Psoas muscle (tissue), 8 donors: ENCODE data around the gene MTFR1L. TPM values are rescaled to one million over a fixed set of nuclear protein-coding genes. Genes with fewer than 3 reads are reported as not detected.

Experiments used
- ATAC-seq, 4 donors: fragments of 200-7000 bp; cut with Tn5 transposase; one replicate each; pipeline ENCODE4 v1.9.1; 2020; ENCODE audit warnings: moderate library complexity in 3 of 4, mild to moderate bottlenecking in 2 of 4
- DNase-seq, 2 donors: peaks; one replicate each; pipeline ENCODE4 v3.0.0-alpha.2; 2020
- H3K27ac ChIP-seq: fragments of 200-600 bp; one replicate; pipeline ENCODE4 v1.8.0; 2022
- H3K27me3 ChIP-seq, 3 donors: fragments of 200-600 bp in 1 of 3; one replicate each; pipeline versions ENCODE4 v1.6.1 to v1.8.0; 2013 to 2022; ENCODE audit warnings: low read length in 2 of 3, mild to moderate bottlenecking in 2 of 3, moderate library complexity in 1 of 3; ENCODE audit not compliant: insufficient read depth in 3 of 3
- H3K36me3 ChIP-seq, 2 donors: fragments of 200-600 bp in 1 of 2; one replicate each; pipeline versions ENCODE4 v1.6.1 to v1.8.0; 2013 to 2022; ENCODE audit warnings: low read depth in 1 of 2, mild to moderate bottlenecking in 1 of 2, moderate library complexity in 1 of 2; ENCODE audit not compliant: insufficient read depth in 1 of 2
- H3K4me1 ChIP-seq: fragments of 200-600 bp; one replicate; pipeline ENCODE4 v1.8.0; 2022
- H3K4me3 ChIP-seq: fragments of 200-600 bp; one replicate; pipeline ENCODE4 v1.8.0; 2022; ENCODE audit warnings: mild to moderate bottlenecking
- H3K9me3 ChIP-seq: fragments of 200-600 bp; one replicate; pipeline ENCODE4 v1.8.0; 2022
- WGBS, 3 donors: extraction: QIAGEN DNeasy Blood & Tissue Kit; methylation state at CpG; one replicate each; pipeline versions ENCODE4 v1.1.6 to v1.1.7; 2013; 5-methylcytosine and 5-hydroxymethylcytosine counted together
- intact Hi-C, 2 donors: fragments of 100-400 bp; cut with DNase I; formaldehyde crosslinking; loops; one replicate each; pipeline versions ENCODE4 v1.11.0 to v1.14.2; 2022
- polyA plus RNA-seq, 3 donors: library from polyadenylated mRNA; stranded (reverse); fragments of 200-250 nt; gene quantifications; one replicate each; pipeline ENCODE4 v1.2.3, GENCODE V29; 2013
- total RNA-seq, 4 donors: library from RNA; stranded (reverse); fragmentation: NEBNext Ultra II Directional in 2 of 4; extraction: Animal tissue kit (Norgen Biotek cat#: 25700) in 2 of 4; gene quantifications; one replicate each; pipeline versions ENCODE4 v1.2.1 to v1.2.4, GENCODE V29; 2021 to 2023
- TF ChIP-seq, protein P1 (sequence below): fragments of 200-600 bp; IDR thresholded peaks from one replicate; pipeline ENCODE4 v1.8.0; 2022; ENCODE audit warnings: antibody characterized with exemption
- donor health status: healthy with polysubstance abuse.
- donor health status: DM: no; HTN: no; CAD: no; lungs with moderate emphysema.
- donor health status: Bipolar disorder and iron deficiency.
- donor health status: healthy.
- donor health status: DM: yes; HTN: yes; CAD: no.
- donor health status: DM: no; HTN: no; CAD: no.
- donor health status: DM: no; HTN: no; CAD: no.
- donor health status: DM: yes; HTN: yes; CAD: no.

Gene MTFR1L
- total and polyA plus RNA-seq, 7 donors: 85.2 to 135 (median 99.2) TPM

DNA sequence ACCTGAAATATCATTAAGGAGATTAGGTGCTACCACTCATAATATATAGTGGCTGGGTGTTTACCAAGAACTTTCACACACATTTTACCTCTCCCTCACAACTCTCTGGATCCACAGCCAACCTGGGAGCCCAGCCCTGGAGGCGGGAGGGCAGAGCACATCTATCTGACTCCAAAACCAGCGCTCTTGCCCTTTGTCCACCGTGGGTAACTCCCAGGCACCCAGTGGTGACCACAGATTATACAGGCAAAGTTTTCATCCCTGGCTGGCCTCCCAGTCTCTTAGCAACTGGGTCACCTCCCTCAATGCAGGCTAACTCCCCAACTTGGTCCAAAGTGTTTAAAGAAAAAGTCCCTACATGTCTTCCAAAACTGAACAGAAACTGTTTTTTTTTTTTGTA lies 53.4 kb downstream of the MTFR1L start:
- no peak overlapping the region for H3K4me3 ChIP-seq
- ATAC-seq (no peak), DNase-seq (peak in 1 of 2 donors; percentile 36)
- TF ChIP-seq, protein P1, sequence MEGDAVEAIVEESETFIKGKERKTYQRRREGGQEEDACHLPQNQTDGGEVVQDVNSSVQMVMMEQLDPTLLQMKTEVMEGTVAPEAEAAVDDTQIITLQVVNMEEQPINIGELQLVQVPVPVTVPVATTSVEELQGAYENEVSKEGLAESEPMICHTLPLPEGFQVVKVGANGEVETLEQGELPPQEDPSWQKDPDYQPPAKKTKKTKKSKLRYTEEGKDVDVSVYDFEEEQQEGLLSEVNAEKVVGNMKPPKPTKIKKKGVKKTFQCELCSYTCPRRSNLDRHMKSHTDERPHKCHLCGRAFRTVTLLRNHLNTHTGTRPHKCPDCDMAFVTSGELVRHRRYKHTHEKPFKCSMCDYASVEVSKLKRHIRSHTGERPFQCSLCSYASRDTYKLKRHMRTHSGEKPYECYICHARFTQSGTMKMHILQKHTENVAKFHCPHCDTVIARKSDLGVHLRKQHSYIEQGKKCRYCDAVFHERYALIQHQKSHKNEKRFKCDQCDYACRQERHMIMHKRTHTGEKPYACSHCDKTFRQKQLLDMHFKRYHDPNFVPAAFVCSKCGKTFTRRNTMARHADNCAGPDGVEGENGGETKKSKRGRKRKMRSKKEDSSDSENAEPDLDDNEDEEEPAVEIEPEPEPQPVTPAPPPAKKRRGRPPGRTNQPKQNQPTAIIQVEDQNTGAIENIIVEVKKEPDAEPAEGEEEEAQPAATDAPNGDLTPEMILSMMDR: no peak
- peaks cover 17% of the 10 kb centered on the region for H3K4me1 ChIP-seq
- no peaks in the 10 kb centered on the region for H3K36me3 ChIP-seq
- no peaks in the 10 kb centered on the region for H3K9me3 ChIP-seq
- 70 to 79% (median 74%) methylated on average over 3 of the region's 3 CpGs for WGBS, 3 donors
- H3K27me3 ChIP-seq: no peaks in the 10 kb centered on the region
- intact Hi-C loops: no loop called here
- H3K27ac ChIP-seq: no peak overlapping the region

DNA sequence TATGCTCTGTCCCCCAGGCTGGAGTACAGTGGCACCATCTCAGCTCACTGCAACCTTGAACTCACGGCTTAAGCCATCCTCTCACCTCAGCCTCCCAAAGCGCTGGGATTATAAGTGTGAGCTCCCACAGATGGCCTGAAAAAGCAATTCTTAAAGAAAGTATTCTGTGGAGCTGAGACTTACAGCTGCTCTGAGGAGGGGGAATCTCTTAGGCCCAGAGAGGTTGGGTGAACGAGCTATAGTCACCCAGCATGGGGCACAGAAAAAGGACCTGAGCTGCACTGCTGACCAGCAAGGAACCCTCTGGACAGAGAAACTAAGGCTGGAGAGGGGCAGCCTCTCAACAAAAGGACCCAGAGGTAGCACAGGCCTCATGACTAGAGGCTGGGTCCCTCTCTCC lies 54.5 kb downstream of the MTFR1L start:
- H3K4me3 ChIP-seq: peak overlapping the region; percentile 78
- no peaks in the 10 kb centered on the region for H3K36me3 ChIP-seq
- TF ChIP-seq, protein P1: no peak
- no peaks in the 10 kb centered on the region for H3K9me3 ChIP-seq
- intact Hi-C loops: no loop called here
- 96 to 99% (median 97%) methylated on average over 3 of the region's 3 CpGs for WGBS, 3 donors
- H3K27ac ChIP-seq: no peak overlapping the region
- no peaks in the 10 kb centered on the region for H3K27me3 ChIP-seq
- ATAC-seq (no peak), DNase-seq (no peak)
- peaks cover 17% of the 10 kb centered on the region for H3K4me1 ChIP-seq

DNA sequence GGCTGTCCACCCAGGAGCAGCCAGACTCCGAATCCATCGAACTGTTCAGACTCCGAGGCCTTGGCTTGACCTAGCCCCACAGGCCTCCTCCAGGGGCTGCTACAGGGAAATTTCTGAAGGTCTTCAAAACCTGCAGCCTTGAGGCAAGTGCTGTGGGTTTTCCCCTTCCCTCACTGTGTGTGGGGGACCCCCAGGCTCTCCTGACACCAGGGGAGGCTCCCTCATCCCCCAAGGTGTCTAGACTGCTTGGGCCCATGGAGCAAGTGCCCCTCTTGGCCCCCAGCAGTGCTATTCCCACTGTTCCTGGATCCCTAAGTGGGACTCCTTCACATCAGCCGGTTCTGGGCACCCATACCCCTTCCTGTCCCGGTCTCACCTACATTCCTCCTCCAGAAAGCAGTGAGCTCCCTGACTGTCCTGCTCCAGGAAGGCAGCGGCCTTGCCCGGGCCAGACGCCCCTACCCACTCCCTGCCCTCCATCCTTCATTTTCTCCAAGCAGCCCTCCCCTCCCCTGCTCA lies 54.9 kb downstream of the MTFR1L start:
- Histone ChIP-seq H3K9me3 (no peaks in the 10 kb centered on the region), H3K36me3 (no peaks in the 10 kb centered on the region), H3K27me3 (no peaks in the 10 kb centered on the region), H3K4me3 (peak overlapping the region; percentile 78), H3K4me1 (peaks cover 17% of the 10 kb centered on the region), H3K27ac (peak overlapping the region; percentile 67)
- 46 to 65% (median 51%) methylated on average over 8 of the region's 8 CpGs for WGBS, 3 donors
- TF ChIP-seq, protein P1: no peak
- intact Hi-C loops: no loop called here
- ATAC-seq (peak in 1 of 4 donors; percentile 21), DNase-seq (peak in 1 of 2 donors; percentile 45)

DNA sequence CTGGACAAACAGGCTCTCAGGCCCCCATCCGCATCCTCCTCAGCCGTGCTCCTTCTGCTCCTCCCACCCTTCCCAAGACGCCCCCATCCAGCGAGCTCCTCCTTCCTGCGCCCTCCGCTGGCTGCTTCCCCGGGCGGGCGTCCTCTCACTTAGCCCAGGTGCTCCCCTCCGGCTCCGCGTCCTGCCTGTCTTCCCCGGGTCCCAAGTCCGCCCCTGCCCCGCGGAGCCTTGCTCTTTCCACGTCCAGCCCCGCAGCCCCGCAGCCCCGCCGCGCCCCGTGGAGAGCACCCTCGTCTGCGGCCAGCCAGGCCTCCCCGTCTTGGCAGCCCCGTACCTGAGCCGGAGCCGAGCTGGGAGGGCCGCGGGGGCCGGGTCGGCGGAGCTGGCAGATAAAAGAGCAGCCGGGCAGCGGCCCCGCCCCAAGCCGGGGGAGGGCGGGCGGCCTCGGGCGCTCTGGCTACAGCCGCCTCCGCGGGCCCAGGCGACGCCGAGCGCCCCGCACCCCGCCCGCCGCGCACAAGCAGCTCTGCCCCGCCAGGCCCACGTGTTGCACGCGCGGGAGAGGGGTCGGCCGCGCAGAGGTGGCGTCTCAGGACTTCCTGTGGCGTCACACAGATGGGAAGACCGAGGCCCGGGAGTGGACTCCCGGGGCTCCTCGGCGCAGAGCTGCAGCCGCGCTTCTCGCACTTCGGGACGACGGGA lies 55.6 kb downstream of the MTFR1L start, which contains the start of gene PAQR7:
Gene PAQR7 (minus strand): TSS at position 555 of the 702 bp plus-strand sequence. CDS start 11,869 bp downstream, outside the sequence.
- Histone ChIP-seq H3K4me3 (peak within 1 kb of the TSS; percentile 78), H3K27ac (peak within 1 kb of the TSS; percentile 67), H3K36me3 (no peaks in the 10 kb centered on the region), H3K9me3 (no peaks in the 10 kb centered on the region), H3K4me1 (peaks cover 17% of the 10 kb centered on the region), H3K27me3 (no peaks in the 10 kb centered on the region)
- intact Hi-C loops: no loop called here
- TF ChIP-seq, protein P1: no peak
- WGBS, 3 donors: 1 to 3% (median 1%) methylated on average over 42 to 75 of the region's 75 CpGs
- ATAC-seq (peak; percentile 85 to 93 (median 88)), DNase-seq (peak; percentile 79 to 83)
